HEK293 (cell line): ENCODE results near the gene NPR2.

ENCODE experiments used
- FEZF1 ChIP-seq: fragments of 450-650 bp; formaldehyde crosslinking; IDR thresholded peaks from 2 replicates; pipeline ENCODE4 v1.5.1; 2016; ENCODE audit warnings: missing biosample characterization, missing genetic modification characterization
- TCF7L2 ChIP-seq: IDR thresholded peaks from 2 replicates; pipeline ENCODE4 v1.6.1; 2011; ENCODE audit warnings: low read depth, mild to moderate bottlenecking, inconsistent platforms, low read length, moderate library complexity, borderline replicate concordance
- ZFP3 ChIP-seq: fragments of 450-650 bp; formaldehyde crosslinking; IDR thresholded peaks from 2 replicates; pipeline ENCODE4 v1.5.1; 2016; ENCODE audit warnings: low read depth, missing biosample characterization, missing genetic modification characterization
- ZNF223 ChIP-seq: fragments of 450-650 bp; formaldehyde crosslinking; IDR thresholded peaks from 2 replicates; pipeline ENCODE4 v1.5.1; 2016; ENCODE audit warnings: missing biosample characterization, missing genetic modification characterization
- ZNF324 ChIP-seq: fragments of 450-650 bp; formaldehyde crosslinking; IDR thresholded peaks from 2 replicates; pipeline ENCODE4 v1.5.1; 2016; ENCODE audit warnings: missing biosample characterization, missing genetic modification characterization
- ZNF707 ChIP-seq: fragments of 450-650 bp; formaldehyde crosslinking; IDR thresholded peaks from 2 replicates; pipeline ENCODE4 v1.5.1; 2016; ENCODE audit warnings: missing biosample characterization, missing genetic modification characterization
- TF ChIP-seq, protein P1 (sequence below): fragments of 450-650 bp; formaldehyde crosslinking; IDR thresholded peaks from 2 replicates; pipeline ENCODE4 v1.5.1; 2016; ENCODE audit warnings: missing biosample characterization, missing genetic modification characterization
- TF ChIP-seq, protein P2 (sequence below): fragments of 450-650 bp; formaldehyde crosslinking; IDR thresholded peaks from 2 replicates; pipeline ENCODE4 v1.5.0; 2017; ENCODE audit warnings: missing biosample characterization, missing genetic modification characterization, borderline replicate concordance

DNA sequence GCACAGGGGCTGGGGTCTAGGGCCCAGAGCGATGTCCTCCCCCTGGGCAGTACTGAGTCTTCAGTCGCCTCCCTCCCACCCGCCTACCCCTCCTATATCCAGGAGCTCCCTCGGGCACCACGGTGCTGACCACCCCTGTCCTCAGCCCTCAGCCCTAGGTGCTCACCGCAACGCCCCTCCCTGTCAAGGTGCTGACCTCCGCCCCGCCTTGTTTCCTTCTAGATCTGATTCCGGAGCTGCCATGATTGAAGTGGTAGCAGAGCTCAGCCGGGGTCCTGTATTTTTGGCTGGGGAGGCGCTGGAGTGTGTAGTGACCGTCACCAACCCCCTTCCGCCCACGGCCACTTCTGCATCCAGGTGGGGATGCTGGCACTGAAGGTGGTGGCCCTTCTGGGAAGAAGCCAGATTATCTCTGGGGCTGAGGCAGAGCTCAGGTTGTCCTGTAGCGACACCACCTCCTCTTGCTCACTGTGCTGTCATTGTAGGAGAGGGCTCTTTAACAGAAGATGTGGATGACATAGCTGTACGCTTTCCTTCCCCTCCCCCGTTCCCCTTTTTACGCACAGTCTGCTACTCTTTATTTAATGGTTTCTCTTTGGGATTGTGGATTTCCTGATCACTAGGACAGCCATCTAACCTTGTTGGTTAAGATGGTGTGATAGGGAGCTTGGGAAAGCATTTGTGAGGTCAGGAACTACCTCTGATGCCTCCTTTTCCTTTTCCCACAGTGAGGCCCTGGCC is 41.7 kb upstream of the NPR2 start:
- TF ChIP-seq, protein P1, sequence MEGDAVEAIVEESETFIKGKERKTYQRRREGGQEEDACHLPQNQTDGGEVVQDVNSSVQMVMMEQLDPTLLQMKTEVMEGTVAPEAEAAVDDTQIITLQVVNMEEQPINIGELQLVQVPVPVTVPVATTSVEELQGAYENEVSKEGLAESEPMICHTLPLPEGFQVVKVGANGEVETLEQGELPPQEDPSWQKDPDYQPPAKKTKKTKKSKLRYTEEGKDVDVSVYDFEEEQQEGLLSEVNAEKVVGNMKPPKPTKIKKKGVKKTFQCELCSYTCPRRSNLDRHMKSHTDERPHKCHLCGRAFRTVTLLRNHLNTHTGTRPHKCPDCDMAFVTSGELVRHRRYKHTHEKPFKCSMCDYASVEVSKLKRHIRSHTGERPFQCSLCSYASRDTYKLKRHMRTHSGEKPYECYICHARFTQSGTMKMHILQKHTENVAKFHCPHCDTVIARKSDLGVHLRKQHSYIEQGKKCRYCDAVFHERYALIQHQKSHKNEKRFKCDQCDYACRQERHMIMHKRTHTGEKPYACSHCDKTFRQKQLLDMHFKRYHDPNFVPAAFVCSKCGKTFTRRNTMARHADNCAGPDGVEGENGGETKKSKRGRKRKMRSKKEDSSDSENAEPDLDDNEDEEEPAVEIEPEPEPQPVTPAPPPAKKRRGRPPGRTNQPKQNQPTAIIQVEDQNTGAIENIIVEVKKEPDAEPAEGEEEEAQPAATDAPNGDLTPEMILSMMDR (tag by site-specific recombination): no peak
- no peak for TF ChIP-seq ZFP3
- no peak for TF ChIP-seq ZNF324 (tag by site-specific recombination)
- TF ChIP-seq, protein P2, sequence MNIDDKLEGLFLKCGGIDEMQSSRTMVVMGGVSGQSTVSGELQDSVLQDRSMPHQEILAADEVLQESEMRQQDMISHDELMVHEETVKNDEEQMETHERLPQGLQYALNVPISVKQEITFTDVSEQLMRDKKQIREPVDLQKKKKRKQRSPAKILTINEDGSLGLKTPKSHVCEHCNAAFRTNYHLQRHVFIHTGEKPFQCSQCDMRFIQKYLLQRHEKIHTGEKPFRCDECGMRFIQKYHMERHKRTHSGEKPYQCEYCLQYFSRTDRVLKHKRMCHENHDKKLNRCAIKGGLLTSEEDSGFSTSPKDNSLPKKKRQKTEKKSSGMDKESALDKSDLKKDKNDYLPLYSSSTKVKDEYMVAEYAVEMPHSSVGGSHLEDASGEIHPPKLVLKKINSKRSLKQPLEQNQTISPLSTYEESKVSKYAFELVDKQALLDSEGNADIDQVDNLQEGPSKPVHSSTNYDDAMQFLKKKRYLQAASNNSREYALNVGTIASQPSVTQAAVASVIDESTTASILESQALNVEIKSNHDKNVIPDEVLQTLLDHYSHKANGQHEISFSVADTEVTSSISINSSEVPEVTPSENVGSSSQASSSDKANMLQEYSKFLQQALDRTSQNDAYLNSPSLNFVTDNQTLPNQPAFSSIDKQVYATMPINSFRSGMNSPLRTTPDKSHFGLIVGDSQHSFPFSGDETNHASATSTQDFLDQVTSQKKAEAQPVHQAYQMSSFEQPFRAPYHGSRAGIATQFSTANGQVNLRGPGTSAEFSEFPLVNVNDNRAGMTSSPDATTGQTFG (tag by site-specific recombination): no peak
- no peak for TF ChIP-seq FEZF1
- TF ChIP-seq TCF7L2: no peak
- TF ChIP-seq ZNF707: no peak
- TF ChIP-seq ZNF223 (tag by site-specific recombination): no peak
